C4-2B (cell line): ENCODE results near the gene CALHM2.

Experiments used
- ZFX ChIP-seq: fragments of 450-650 bp; IDR thresholded peaks from 2 replicates; pipeline ENCODE4 v1.6.1; 2017
- TF ChIP-seq, protein P1 (sequence below): fragments of 450-650 bp; conservative IDR thresholded peaks from 2 replicates; pipeline ENCODE4 v1.5.1; 2017; ENCODE audit warnings: mild to moderate bottlenecking

DNA sequence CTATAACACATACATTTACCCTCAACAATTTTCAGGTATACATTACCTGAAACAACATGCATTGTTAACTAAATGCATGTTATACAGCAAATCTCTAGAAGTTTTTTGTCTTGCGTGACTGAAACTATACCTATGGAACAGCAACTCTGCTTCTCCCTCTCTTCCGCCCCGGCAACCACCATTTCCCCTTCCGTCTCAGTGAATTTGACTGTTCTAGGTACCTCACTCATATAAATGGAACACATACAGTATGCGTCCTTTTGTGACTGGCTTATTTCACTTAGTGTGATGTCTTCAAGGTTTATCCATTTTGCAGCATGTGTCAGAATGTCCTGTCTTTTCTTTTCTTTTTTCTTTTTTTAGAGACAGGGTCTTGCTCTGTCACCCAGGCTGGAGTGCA, 22.5 kb downstream of the CALHM2 start:
- TF ChIP-seq, protein P1, sequence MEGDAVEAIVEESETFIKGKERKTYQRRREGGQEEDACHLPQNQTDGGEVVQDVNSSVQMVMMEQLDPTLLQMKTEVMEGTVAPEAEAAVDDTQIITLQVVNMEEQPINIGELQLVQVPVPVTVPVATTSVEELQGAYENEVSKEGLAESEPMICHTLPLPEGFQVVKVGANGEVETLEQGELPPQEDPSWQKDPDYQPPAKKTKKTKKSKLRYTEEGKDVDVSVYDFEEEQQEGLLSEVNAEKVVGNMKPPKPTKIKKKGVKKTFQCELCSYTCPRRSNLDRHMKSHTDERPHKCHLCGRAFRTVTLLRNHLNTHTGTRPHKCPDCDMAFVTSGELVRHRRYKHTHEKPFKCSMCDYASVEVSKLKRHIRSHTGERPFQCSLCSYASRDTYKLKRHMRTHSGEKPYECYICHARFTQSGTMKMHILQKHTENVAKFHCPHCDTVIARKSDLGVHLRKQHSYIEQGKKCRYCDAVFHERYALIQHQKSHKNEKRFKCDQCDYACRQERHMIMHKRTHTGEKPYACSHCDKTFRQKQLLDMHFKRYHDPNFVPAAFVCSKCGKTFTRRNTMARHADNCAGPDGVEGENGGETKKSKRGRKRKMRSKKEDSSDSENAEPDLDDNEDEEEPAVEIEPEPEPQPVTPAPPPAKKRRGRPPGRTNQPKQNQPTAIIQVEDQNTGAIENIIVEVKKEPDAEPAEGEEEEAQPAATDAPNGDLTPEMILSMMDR: no peak
- no peak for TF ChIP-seq ZFX
